Endometrial microvascular endothelial cells (primary cell): ENCODE results near the gene PTMS. TPM values are rescaled to one million over a fixed set of nuclear protein-coding genes. Genes with fewer than 3 reads are reported as not detected.
"Not testable (repeated sequence)": the region's sequence is repeated elsewhere in the genome, so short reads cannot be mapped to it uniquely, and the experiment has no call there.

Experiments used
- in situ Hi-C: cut with HindIII; loops from 2 replicates; pipeline ENCODE4 v1.10.0; 2017; ENCODE audit warnings: low sequenced_read_pairs, low pct_unique_long_range_greater_than_20kb; ENCODE audit errors: inconsistent ontology term
- total RNA-seq: library from RNA; depleted of rRNA; stranded (reverse); fragments of >200 nt; gene quantifications from one replicate; pipeline ENCODE4 v1.2.3, GENCODE V29; 2015; ENCODE audit errors: inconsistent ontology term

Gene PTMS, protein sequence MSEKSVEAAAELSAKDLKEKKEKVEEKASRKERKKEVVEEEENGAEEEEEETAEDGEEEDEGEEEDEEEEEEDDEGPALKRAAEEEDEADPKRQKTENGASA
- total RNA-seq: 238 TPM

DNA sequence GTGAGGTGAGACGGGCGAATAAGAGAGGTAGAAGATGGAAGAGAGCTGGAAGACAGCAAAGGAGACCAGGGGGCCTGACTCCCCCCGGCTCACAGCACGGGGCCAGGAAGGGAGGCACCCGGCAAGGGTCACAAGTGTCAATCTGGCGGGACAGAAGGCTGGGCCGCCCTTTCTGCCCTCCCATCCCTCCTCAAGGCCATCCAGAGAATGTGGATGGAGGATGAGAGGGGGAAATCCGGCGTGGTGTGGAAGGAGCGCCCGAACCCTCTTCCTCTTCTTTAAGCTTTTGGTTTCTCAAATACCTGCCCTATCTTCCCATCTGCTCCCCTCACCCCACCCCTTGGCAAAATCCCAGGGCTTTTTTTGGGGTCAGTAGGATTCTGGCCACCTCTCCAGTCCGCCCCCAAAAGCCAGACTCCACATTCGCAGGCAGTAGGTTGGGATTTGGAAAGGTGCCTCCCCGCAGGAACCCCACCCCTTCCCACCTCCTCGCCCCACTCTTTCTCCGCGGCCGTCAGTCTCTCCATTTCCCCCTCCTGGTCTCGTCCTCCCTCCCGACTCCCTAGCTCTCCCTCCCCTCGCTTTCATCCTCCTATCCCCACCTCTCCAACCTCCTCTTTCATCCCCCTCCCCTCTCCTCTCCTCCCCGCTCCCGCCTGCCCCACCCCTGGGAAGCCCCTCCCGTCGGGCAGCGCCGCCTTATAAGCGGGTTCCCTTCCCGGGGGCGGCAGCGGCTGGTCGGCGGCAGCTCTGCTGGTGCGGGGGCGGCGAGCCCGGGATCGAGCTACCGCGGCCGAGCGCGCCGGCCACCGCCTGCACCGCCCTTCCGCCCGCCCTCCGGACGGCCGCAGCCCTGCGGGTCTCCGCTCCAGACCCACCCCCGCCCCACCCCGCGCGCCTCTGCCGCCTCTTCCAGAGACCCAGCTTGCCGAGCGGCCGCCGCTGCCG, at the start of gene PTMS:
TSS of gene PTMS (plus strand) at position 730 of the 948 bp plus-strand sequence. CDS start 343 bp downstream, outside the sequence.
- in situ Hi-C loops: no loop called here

DNA sequence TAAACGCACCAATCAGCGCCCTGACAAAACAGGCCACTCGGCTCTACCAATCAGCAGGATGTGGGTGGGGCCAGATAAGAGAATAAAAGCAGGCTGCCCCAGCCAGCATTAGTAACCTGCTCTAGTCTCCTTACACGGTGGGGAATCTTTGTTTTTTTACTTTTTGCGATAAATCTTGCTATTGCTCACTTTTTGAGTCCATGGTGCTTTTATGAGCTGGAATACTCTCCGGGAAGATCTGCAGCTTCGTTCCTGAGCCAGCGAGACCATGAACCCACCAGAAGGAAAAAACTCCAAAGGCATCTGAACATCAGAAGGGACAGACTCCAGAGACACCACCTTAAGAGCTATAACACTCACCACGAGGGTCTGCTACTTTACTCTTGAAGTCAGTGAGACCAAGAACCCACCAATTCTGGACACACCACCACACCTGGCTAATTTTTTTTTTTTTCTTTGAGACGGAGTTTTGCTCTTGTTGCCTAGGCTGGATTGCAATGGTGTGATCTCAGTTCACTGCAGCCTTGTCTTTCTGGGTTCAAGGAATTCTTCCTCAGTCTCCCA, 49.2 kb upstream of the PTMS start:
- in situ Hi-C loops: no loop called here

DNA sequence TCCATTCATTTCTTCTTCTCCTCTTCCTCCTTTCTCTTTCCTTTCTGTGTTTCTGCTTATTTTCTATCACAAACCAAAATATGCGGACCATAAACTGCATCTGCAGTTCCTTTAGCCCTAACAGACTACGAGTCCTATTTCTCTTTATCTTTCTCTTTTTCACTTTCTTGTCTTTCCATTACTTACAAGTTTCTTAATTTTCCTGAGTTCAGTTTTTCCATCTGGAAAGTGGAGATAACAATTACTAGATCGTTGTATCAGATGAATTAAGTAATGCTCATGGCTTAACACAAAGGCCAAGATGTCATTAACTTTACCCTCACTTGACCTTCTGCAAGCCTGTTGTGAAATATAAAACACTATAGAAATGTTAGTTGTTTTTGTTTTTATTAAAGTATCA, 43.3 kb upstream of the PTMS start:
- in situ Hi-C loops: loop anchor here (10.0 kb wide), 1 partner anchor 72 kb away; no protein-coding TSS in a partner anchor

DNA sequence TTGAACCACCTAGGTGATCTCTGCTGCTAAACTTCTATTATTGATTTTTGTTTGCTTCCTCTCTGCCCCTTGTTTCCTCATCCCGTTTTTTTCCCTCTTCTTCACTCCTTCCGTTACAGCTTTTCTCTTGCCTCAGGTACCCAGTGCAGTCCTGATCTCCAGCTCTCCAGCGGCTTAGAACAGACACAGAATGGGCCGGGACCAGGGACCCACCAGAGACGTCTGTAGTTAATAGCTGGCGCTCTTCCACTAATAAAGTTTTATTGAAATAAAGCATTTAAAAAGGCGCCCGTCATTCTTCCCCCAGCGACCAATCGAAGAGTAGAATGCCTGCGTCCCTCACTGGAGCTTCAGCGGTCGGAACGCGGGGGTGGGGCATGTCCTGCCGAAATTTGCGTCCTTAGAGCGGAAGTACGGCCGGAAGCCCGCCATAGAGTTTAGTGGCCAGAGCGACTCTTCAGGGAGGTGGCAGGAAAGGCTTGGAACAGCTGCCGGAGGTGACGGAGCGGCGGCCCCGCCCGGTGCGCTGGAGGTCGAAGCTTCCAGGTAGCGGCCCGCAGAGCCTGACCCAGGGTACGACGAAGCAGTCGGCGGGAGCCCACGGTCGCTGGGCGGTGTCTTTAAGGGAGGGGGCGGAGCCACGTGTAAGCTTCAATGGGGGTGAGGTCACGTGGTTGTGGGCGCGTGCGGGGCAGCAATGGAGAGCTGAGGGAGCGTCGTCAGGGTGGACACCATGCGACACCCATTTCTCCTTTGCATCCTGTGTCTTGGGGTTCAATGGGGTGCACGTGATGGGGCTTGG, 42.4 kb upstream of the PTMS start, which contains the start of gene COPS7A:
TSS of gene COPS7A (plus strand) at position 440 of the 802 bp plus-strand sequence. CDS start 611 bp downstream, outside the sequence.
- in situ Hi-C loops: loop anchor here (10.0 kb wide), 1 partner anchor 71 kb away; no protein-coding TSS in a partner anchor

DNA sequence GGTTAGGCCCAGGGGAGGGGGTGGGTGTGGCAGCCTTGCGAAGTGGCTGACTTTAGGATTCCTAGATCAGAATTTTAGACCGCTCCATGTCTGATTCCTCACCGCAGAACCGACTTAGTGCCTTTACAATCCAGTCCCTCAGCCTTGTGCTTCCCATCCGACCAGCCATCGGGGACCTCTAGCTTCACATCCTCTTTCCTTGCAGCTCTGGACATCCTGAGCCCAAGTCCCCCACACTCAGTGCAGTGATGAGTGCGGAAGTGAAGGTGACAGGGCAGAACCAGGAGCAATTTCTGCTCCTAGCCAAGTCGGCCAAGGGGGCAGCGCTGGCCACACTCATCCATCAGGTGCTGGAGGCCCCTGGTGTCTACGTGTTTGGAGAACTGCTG, 41.8 kb upstream of the PTMS start:
- in situ Hi-C loops: loop anchor here (10.0 kb wide), 1 partner anchor 70 kb away; no protein-coding TSS in a partner anchor

DNA sequence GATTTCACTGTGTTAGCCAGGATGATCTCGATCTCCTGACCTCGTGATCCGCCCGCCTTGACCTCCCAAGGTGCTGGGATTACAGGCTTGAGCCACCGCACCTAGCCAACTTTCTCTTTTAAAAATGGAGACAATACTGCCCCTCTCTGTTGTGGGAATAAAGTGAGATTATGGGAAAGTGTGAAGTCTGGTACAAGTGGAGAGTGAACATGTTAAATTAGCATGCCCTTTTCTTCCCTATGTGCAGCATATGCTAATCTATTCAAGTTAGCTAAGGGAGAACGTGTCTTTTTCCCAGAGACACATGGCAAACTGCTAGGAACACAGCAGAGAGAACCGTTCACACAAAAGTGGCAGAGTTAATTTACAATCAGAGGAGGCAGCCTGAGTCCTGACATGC, 40.8 kb upstream of the PTMS start:
- in situ Hi-C loops: loop anchor here (10.0 kb wide), 1 partner anchor 69 kb away; no protein-coding TSS in a partner anchor

DNA sequence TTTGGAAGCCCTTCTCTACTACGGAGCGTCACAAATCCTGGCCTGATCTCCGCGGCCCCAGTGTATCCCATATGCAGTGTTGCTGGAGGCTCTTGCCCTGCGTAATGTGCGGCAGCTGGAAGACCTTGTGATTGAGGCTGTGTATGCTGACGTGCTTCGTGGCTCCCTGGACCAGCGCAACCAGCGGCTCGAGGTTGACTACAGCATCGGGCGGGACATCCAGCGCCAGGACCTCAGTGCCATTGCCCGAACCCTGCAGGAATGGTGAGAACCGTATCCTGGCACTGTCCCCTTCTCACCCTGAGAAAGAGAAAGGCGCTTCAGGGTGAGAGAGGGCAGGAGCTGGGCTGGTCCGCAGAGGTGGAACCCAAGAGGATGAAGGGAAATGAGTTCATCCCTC, 37.0 kb upstream of the PTMS start:
- in situ Hi-C loops: loop anchor here (10.0 kb wide), 1 partner anchor 66 kb away; no protein-coding TSS in a partner anchor

DNA sequence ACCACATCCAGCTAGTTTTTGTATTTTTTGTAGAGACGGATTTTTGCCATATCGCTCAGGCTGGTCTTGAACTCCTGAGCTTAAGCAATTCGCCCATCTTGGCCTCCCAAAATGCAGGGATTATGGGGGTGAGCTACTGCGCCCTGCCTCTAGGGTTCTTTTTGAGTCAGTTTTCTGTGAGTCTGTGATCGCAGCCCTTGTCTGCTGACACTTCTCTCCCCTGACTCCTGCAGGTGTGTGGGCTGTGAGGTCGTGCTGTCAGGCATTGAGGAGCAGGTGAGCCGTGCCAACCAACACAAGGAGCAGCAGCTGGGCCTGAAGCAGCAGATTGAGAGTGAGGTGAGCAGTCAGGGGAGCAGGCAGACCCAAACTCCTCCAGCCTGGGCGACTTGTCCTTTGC, 36.0 kb upstream of the PTMS start:
- in situ Hi-C loops: no loop called here

DNA sequence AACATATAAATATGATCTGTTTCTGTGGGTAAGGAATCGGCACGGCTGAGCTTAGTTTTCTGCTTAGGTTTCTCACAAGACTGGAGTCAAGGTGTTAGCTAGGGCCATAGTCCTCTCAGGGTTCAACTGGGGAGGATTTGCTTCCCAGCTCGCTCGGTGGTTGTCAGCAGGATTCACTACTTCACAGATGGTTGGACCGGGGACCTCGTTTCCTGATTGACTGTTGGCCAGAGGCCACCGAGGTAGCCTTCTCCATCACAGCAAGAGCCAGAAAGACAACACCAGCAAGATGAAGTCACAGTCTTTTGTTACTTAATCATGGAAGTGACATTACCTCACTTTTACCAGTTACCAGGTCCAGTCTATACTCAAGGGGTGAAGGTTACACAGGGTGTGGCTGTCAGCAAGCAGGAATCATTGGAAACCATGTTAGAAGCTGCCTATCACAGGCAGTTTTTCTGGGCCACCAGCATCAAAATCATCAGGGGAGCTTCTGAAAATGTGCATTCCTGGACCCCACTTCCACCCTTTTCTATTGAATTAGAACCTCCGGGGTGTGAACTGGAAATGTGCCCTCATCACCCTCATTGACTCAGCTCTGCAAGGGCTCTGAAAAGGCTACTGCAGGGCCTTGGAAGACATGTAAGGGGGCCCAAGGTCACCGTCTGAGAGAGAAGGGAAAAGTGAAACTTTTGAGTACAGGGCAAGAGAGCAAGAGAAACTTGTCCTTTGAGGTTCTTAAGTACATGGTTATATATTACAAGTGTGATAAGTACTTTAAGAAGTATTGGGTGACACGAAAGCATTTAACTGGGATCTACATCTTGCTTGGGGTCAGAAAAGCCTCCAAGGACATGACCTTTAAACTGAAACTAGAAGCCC, 31.4 kb upstream of the PTMS start:
- in situ Hi-C loops: no loop called here

DNA sequence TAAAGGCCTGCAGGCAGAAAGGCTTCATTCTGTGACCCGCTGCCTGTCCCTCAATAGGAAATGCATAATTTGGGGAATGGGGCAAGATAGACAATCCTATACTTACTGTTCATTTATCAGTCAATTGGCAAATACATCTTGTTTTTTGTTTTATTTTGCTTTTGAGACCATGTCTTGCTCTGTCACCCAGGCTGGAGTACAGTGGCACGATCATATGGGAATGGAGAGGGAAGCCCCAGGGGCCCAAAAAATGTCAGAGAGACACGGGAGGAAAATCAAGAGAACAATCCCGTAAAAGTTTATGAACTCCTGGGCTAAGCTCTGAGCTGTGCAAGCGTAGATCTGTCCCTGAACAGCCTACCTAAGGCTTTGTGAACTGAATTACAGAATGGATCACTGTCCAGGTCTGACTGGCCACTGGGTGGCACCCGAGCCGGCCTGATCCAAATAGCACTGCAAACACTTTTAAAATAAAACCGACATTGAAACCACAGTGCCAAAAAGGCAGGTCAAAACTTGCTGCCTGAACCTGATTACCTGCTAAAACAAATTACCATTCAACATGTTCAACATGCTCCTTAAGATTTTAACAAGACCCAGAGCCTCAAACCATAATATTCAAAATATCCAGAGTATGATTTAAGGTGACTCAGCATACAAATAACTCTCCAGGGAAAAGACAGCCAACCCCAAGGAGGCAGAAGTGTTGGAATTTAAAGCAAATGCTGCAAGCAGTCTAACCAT, 30.5 kb upstream of the PTMS start:
- in situ Hi-C loops: no loop called here

DNA sequence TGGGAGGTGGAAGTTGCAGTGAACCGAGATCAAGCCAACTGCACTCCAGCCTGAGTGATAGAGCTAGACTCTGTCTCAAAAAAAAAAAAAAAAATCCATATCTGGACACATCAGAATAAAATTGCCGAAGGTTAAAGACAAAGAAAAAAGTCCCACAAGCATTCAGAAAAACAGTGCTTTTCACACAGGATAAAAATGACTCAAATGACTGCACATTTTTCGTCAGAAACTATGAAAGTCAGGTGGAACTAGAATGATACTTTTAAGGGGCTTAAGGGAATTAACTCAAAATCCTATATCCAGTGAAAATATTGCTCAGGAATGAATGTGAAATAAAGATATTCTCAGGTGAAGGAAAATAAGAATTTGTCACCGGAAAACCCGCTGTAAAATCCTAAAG, 29.4 kb upstream of the PTMS start:
- in situ Hi-C loops: no loop called here

DNA sequence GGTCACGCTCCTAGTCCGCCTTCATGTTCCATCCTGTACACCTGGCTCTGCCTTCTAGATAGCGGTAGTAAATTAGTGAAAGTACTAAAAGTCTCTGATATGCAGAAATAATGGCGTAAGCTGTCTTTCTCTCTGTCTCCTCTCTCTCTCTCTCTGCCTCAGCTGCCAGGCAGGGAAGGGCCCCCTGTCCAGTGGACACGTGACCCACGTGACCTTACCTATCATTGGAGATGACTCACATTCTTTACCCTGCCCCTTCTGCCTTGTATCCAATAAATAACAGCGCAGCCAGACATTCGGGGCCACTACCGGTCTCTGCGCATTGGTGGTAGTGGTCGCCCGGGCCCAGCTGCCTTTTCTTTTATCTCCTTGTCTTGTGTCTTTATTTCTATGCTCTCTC, 24.1 kb upstream of the PTMS start:
- in situ Hi-C loops: not testable (repeated sequence)

DNA sequence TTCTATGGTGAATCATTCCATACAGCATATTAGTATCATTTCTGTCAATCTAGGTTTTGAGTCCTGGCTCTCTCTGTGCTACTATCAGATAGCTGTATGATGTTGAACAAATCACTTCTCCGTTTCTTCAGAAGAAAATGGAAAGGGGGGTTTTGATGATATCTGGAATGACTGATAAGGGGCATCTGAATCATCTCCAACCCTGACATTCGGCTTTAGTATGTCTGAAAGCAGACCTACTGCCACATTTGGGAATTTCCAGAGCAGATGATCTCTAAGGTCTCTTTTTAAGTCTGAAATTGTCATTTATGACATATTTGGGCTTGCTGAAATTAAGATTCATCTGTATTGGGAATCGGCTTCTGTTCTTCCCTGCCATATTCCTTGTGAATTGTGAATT, 23.3 kb upstream of the PTMS start:
- in situ Hi-C loops: no loop called here

DNA sequence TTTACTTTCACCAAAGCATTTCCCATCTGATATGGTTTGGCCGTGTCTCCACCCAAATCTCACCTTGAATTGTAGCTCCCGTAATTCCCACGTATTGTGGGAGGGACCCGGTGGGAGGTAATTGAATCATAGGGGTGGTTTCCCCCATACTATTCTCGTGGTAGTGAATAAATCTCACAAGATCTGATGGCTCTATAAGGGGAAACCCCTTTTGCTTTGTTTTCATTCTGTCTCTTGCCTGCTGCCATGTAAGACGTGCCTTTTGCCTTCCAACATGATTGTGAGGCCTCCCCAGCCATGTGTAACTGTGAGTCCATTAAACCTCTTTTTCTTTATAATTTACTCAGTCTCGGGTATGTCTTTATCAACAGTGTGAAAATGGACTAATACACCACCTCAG, 22.9 kb upstream of the PTMS start:
- in situ Hi-C loops: not testable (repeated sequence)

DNA sequence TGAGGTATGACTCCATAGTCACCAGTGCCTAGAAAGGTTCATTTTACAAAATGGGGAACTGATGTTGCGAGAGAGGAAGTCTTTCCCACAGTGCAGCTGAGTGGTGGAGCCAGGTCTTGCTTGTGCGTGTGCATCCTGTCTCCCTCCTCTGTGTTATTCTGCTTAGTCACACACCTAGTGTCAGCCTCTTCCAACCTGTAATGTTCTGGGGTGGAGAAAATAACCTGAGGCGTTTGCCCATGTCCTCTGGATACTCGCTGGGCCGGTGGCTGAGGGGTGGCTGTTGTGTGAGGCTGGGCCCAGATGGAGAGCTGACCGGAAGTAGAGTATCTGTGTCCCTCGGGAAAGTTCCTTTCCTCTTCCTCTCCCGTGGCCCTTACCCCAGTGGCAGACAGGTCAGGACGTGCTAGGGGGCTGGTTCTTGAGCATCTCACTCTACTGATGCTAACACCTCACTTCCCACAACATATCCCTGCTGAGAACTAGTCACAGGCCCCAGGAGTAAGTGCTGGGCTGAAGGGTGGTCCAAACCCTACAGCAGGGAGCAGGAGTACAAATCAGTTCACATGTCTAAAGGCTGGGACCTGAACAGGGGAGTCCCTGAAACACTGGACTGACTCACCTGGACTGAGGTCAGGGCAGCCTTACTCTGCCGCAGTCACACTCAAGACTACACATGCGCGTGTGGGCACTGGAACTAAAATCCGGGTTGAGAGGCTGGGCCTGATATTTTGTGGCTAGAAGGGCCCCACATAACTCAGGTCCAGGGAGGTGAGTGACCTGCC, 20.2 kb upstream of the PTMS start:
- in situ Hi-C loops: no loop called here

DNA sequence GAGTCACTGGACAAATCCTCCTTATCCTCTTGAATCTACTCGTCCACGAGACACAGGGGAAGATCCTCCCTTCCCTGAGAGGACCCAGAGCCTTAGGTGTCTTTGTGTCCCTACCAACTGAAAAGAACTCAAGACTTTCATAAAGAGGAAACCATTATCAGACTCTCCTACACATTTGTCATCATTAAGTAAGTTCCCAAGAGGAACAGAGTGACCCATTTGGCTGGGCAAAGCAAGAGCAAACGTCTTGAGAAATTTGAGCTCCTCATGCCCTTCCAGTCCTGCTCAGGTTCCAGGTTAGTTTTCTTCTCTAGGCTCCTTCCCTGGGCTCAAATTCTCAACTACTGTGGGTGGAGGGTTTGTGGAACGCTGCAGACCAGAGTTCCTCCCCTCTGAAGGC, 18.9 kb upstream of the PTMS start:
- in situ Hi-C loops: no loop called here

DNA sequence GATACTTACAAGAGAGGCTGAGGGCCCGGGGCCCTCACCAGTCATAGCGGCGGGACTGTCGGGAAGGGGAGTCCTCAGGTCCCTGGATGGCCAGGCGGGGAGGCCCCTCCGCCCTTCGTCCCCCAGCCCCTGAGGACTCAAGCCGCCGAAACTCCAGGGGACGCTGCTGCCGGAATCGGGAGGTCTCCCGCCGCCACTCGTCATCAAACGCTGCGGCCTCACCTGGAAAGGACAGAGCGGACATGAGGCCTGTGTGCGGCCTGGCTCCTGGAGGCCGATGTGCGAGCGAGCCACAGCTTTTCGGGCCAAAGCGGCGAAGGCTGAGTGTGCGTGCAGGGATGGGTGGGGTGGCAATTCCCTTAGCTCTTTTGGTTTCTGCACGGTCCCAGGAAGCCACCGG, 17.4 kb upstream of the PTMS start:
- in situ Hi-C loops: no loop called here
